ENCODE measurements around the gene LRRC32.

GRCh38 chr11:76696756-76697155 lies 26.2 kb upstream of the LRRC32 start:
- TF ChIP-seq CTCF (IDR thresholded peaks at IDR 0.05) = no peak
- TF ChIP-seq POLR2AphosphoS5 (IDR thresholded peaks at IDR 0.05) = no peak
